ENCODE results near the gene PTPRE.

GRCh38 chr10:127976286-127976685 is 69.4 kb downstream of the PTPRE start:
- TF ChIP-seq CTCF (IDR thresholded peaks at IDR 0.05) (no peak), POLR2AphosphoS5 (IDR thresholded peaks at IDR 0.05) (no peak)

Measured in upper lobe of left lung (tissue), 4 donors.